GM10847 (cell line): ENCODE data around the gene GAL.

Experiments
- POLR2A ChIP-seq: IDR thresholded peaks from 2 replicates; pipeline ENCODE4 v1.6.1; 2011; ENCODE audit not compliant: insufficient read length; ENCODE audit errors: extremely low read depth

The GAL gene

DNA sequence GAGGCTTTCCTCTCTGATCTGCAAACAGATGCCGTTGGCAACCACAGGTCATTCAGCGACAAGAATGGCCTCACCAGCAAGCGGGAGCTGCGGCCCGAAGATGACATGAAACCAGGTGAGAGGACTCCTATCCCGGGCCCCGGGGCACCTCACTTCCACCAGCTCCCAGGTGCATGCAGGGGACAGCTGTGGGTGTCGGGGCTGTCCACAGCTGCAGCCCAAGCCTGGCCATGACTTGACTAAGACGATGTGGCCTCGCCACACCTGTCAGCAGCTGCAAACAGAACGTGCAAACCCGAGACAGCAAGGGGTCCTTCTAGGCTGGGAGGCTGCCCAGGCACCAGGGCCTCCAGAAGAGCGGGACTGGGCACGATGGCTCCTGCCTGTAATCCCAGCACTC is 3.6 kb downstream of the GAL start:
- no peak for TF ChIP-seq POLR2A

DNA sequence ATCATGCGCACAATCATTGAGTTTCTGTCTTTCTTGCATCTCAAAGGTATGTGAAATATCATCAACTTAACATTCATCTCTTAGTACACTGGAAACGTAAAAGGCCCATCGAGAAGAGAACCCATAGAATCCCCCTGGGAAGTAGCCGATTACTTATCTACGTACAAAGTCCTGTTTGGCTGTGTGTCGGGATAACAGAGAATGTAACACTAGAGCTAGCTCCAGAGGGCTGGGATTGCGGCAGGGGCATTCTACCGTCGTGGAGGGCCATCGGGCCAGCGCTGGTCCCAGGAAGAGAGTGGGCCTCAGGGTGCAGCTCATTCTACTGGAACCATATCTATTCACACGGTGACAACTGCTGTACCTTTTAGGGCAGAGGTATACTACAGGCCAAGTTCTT is 4.5 kb downstream of the GAL start:
- TF ChIP-seq POLR2A = no peak

DNA sequence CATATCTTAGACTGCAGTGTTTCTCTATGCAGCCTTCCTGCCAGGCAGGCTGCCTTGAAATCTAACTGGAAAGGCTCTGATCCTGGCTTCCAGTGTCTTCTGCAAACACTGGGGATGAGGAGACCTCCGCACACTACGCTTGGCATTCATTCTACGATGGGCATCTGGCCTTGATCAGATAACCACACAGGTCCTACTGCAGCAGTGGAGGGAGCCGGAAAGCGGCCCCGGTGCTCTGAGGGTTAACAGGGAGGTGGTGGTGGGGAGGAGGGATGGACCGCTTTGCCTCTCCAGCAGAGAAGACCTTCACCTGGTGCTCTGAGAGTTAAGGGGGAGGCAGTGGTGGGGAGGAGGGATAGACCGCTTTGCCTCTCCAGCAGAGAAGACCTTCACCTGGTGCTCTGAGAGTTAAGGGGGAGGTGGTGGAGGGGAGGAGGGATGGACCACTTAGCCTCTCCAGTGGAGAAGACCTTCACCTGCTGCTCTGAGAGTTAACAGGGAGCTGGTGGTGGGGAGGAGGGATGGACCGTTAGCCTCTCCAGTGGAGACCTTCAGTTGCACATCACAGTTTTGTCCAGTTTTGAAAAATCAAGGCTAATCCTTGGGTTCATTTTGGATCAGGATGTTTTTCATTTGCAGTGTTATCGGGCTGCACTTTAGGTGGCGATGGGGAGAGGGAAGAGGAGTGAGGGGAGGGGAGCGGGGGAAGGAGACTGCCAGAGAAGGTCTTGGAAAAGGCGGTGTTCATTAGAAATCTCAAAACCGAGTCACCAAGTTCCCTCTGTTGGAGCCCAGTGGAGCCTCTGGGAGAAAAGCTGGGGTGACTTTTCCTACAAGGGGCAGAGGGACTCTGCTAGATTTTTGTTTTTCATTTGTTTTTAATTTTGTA is 5.6 kb downstream of the GAL start:
- no peak for TF ChIP-seq POLR2A

DNA sequence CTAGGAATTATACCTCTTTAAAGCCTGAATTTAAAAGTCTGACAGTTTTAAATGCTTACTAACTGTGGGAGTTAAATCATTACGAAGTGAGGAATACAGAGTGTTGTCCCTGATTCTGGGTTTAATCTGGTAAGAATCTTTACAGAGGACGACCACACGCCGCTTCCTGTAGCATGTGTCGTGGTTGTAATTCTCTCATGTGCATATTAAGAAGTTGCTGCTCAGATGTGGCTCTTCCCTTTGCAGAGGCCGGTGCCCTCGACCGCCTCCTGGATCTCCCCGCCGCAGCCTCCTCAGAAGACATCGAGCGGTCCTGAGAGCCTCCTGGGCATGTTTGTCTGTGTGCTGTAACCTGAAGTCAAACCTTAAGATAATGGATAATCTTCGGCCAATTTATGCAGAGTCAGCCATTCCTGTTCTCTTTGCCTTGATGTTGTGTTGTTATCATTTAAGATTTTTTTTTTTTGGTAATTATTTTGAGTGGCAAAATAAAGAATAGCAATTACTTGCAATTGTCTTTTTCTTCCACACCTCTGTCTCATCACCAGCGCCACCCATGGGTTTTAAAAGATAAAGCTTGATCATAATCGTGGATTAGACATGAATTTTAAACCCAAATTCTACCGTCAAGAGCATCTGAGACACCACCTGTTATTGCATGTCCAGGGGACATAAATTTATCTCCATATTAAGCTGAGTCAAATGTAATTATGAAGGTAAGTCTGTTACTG is 6.5 kb downstream of the GAL start:
- TF ChIP-seq POLR2A = no peak

DNA sequence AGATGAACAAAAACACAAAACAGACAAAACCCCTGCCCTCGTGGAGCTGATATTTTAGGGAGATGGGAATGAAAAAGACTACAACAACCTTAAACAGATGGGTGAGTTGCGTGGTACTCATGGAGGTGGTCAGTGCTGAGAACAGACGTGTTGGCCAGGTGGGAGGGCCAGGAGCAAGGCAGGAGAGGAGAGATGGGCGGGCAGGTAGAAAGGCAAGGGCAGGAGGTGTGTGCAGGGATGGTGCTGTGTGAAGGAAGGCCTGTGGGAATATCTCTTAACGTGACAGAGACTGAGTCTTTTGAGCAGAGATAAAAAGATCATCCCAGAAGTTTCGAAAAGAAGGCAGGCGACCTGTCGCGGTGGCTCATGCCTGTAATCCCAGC is 7.0 kb downstream of the GAL start:
- TF ChIP-seq POLR2A = no peak

DNA sequence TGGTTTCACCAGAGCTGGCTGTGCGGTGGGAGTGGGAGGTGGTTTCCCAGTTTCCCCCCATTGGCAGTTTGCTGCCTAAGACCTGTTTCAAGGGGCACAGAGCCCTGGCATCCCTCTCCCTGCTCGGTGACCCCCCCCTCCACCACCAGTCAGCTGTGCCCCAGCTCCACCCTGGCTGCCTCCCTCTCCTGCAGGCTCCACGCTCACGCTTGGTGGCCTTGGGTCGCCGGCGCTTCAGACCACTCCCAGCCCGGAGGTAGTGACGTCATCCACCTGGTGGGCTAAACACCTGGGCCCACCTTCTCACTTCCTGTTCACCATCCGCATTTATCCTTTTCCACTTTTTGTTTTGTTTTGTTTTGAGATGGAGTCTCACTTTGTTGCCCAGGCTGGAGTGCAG is 7.8 kb downstream of the GAL start:
- no peak for TF ChIP-seq POLR2A

DNA sequence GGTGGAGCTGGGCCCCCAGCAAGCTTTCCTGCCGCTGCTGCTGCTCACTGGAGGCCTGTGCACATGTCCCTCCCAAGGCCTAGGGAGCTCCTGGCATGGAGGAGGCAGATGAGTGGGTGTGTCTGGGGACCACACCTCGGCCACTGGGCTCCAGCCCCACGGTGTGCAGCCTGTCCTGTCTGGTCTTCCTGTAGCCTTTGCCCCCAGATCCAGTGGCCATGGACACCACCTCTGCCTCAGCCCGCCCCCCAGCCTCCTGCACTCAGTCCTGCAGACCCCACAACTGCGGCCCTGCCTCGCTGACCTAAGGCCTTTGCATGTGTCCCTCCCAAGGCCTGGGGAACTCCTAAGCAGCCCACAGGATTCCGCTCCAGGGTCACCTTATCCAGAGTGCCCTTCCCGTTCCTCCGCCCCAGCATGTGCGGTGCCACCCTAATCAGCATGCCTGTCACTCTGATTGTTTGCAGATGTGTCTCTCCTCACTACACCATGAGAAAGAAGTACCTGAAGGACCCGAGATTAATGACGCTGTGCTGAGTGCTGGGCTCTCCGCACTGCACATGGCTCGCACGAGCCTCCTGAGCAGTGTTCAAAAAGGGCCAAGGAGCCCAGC is 8.6 kb downstream of the GAL start:
- TF ChIP-seq POLR2A = no peak

DNA sequence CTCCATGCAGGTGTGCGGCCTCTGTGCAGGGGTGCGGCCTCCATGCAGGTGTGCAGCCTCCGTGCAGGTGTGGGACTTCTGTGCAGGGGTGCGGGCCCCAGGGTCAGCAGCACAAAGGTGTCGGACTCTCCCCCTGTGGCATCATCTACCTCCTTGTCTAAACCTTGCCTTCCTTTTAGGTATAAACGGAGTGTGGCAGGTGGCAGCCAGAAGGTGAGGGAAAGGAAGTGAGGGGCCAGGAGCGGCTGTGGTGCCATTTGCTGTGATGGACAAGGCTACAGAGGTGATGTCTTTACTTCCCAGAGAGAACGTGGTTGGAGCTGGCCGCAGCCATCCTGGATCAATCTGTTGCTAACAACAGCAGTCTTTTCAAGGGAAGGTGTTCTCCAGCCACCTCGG is 9.1 kb downstream of the GAL start:
- no peak for TF ChIP-seq POLR2A

DNA sequence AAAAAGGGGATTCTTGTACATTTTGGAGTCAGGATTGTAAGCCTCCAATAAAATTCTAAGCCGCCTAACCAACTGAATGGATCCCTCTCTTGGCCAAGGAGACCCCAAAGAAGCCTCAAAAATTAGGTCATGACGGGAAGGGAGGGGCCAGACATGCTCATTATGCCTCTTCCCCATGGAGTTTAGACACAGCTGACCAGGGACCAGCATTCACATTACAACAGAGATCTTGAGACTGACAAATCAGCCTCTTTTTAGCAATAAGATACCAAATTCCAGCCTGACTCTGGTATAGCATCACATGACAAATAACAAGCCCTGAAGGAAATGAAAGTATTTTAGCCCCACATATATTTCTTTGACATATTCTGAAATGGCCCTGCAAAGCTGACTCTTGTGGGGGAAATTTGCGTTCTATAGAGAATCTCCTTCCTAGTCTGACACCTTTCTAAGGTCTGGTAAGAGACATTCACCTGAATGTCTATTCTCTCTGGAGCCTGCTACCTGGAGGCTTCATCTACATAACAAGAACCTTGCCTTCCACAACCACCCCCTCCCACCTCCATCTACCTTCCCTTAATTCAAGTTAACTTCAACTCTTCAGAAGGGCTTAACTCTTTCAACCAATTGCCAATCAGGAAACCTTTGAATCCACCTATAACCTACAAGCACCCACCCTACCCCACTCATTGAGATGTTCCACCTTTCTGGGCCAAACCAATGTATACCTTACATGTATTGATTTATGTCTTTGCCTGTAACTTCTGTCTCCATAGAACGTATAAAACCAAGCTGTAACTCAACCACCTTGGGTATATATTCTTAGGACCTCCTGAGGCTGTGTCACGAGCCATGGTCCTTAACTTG is 10.3 kb downstream of the GAL start:
- TF ChIP-seq POLR2A = no peak

DNA sequence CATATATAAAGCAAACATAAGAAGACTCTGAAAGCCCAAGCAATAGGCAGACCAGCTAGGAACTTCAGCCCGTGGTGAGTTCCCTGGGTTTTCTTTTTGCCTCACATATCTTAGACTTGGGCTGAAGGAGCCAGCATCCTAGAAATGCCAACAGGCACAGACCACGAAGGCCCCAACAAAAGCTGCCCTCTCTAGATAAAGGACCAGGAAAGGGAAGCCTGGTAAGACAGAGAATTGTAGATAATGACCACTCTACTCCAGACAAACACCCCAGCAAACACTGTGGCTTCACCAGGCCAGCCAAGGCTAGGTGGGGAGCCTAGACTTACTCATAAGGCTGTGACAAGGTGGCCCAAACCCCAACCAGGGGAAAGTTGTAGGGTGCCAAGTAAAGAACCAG is 11.2 kb downstream of the GAL start:
- TF ChIP-seq POLR2A = no peak

DNA sequence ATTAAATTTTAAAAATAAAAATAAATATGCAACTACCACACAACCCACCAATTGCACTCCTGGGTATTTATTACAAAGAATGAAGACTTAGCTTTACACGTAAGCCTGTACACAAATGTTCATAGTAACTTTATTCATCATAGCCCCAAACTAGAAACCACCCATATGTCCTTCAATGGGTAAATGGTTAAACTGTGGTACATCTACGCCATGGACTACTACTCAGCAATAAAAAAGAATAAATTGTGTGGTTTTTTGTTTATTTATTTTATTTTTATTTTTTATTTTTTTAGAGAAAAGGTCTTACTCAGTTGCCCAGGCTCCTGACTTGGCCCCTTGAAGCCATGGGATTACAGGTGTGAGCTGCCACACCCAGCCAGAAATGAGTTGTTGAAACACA is 14.6 kb downstream of the GAL start:
- TF ChIP-seq POLR2A = no peak

DNA sequence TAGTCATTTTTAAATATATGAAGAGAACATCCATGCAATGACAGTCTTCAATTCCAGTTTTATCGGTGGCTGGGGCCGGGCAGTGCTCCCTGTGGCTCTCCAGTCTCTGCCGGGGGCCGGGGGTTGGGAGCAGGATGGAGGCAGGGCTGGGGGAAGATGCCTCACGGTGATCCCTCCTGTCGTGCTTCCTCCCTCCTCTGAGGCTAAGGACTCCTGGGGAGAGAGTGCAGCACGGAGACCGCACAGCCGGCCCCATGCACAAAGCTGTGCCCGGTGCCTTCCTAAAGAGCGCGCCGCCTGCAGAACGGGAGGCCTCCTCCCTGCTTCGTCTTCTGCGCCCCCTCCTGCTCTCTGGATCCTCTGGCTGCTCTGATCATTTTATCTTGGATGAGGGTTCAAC is 20.5 kb downstream of the GAL start:
- TF ChIP-seq POLR2A = no peak

DNA sequence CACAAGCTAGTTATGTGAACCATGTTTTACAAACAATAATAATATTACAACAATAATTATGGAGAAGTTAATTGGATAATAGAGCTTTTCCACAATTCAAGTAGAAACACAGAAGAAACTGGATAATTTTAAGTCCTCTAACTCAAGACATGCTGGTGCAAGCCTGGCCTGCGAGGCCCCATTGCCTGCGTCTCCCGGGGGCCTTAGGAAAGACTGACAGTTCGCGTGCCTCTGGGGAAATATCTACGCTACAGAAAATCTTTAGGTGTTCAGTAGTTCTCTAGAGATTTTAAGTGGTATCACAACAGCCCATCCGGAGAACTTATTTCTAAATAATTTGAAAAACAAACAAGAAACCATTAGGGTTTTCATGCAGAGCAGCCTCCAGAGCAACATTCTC is 23.2 kb downstream of the GAL start:
- no peak for TF ChIP-seq POLR2A

DNA sequence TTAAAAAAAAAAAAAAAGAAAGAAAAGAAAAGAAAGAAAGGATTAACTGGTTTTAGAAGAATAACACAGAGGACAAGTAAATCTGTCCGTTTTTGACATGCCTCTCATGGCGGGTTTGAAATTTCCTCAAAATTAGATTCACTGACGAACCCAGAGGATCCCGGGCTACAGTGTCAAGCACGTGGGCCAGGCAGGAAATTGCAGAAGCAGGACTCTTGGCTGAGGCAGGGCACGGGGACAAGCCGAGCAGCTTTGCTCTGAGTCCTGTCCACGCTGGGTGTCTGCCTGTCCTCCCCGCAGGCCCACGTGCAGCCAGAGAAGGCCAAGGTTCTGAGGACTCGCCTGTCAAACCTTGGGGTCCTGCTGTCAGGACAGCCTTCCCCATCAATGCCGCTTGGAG is 24.7 kb downstream of the GAL start:
- TF ChIP-seq POLR2A = no peak

DNA sequence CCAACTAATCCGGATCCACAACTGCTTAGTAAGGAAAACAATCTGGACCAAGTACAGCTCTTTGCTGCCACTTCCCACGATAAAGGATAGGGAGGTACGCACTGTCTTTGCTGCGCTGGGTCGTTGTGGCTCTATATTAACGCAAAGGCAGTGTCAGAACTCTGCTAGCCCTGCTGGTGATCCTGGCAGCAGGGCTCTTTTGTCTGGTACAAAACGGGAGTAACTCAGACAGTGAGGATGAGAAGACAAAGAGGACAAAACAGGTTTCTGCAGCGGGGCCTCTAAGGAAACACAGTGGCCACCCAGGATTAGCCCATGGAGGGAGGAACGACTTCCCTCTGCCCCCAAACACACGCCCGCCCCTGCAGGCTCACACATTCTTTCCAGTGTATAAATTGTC is 26.1 kb downstream of the GAL start:
- TF ChIP-seq POLR2A = no peak

DNA sequence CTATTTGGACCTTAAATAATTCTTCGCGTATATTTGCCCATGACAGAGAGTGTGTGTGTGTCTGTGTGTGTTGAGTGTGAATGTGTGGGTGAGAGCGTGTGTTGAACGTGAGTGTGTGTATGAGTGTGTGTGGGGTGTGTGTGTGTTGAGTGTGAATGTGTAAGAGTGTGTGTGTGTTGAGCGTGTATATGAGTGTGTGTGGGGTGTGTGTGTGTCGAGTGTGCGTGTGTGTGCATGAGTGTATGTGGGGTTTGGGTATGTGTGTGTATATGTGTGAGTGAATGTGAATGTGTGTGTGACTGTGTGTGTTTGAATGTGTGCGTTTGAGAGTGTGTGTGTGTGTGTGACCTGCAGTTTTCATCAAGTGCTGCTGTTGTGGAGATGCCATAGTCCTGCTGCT is 26.8 kb downstream of the GAL start:
- TF ChIP-seq POLR2A = no peak
